Neural cell (in vitro differentiated cells): ENCODE measurements around the gene CDK5RAP1. TPM values are rescaled to one million over a fixed set of nuclear protein-coding genes. Genes with fewer than 3 reads are reported as not detected.

Experiments
- H2AFZ ChIP-seq: fragments of 200-600, 300-800 bp; sonication (generic), shearing (Covaris generic); 2 replicates; pipeline ENCODE4 v1.6.0; 2014; ENCODE audit warnings: low read depth, mild to moderate bottlenecking, antibody characterized with exemption, low read length, moderate library complexity
- H3F3A ChIP-seq: fragments of 200-600 bp; shearing (Covaris generic); 2 replicates; pipeline ENCODE4 v1.6.1; 2016; ENCODE audit warnings: mild to moderate bottlenecking, moderate library complexity, mixed read lengths, antibody characterized with exemption, low read length; ENCODE audit not compliant: insufficient read depth, poor library complexity, severe bottlenecking
- H3K27ac ChIP-seq: fragments of 200-600, 300-800 bp; sonication (generic), shearing (Covaris generic); 2 replicates; pipeline ENCODE4 v1.5.1; 2014; ENCODE audit warnings: mild to moderate bottlenecking, low read length, moderate library complexity
- H3K27me3 ChIP-seq: fragments of 300-800, 200-600 bp; sonication (generic), shearing (Covaris generic); 2 replicates; pipeline ENCODE4 v1.6.0; 2014; ENCODE audit warnings: mild to moderate bottlenecking, low read depth, low read length, moderate library complexity; ENCODE audit not compliant: insufficient read depth
- H3K36me3 ChIP-seq: fragments of 300-800, 200-600 bp; sonication (generic), shearing (Covaris generic); 2 replicates; pipeline ENCODE4 v1.5.1; 2014; ENCODE audit warnings: mild to moderate bottlenecking, antibody characterized with exemption, low read length, moderate library complexity; ENCODE audit not compliant: insufficient read depth
- H3K4me2 ChIP-seq: fragments of 300-800, 200-600 bp; sonication (generic), shearing (Covaris generic); 2 replicates; pipeline ENCODE4 v1.6.0; 2014; ENCODE audit warnings: mild to moderate bottlenecking, low read length
- H3K4me3 ChIP-seq: fragments of 300-800, 200-600 bp; sonication (generic), shearing (Covaris generic); 2 replicates; pipeline ENCODE4 v1.5.1; 2014; ENCODE audit warnings: mild to moderate bottlenecking, low read length, moderate library complexity
- H3K79me2 ChIP-seq: fragments of 200-600 bp; shearing (Covaris generic); replicated peaks from 2 replicates; pipeline ENCODE4 v1.6.0; 2014; ENCODE audit warnings: mild to moderate bottlenecking, low read length, moderate library complexity; ENCODE audit not compliant: insufficient read depth
- H3K9ac ChIP-seq: fragments of 300-800, 200-600 bp; sonication (generic), shearing (Covaris generic); 2 replicates; pipeline ENCODE4 v1.6.1; 2016; ENCODE audit warnings: mild to moderate bottlenecking, low read length, mixed read lengths
- H3K9me2 ChIP-seq: fragments of 200-600 bp; shearing (Covaris generic); 2 replicates; pipeline ENCODE4 v1.6.1; 2016; ENCODE audit warnings: mild to moderate bottlenecking, low read length, mixed read lengths; ENCODE audit not compliant: insufficient read depth
- H3K9me3 ChIP-seq: fragments of 200-600, 300-800 bp; sonication (generic), shearing (Covaris generic); 2 replicates; pipeline ENCODE4 v1.6.1; 2016; ENCODE audit warnings: mild to moderate bottlenecking, mixed run types, low read length, moderate library complexity, mixed read lengths
- H4K20me1 ChIP-seq: fragments of 200-600 bp; shearing (Covaris generic); 2 replicates; pipeline ENCODE4 v1.6.1; 2016; ENCODE audit warnings: mild to moderate bottlenecking, mixed run types; ENCODE audit not compliant: insufficient read depth
- CTCF ChIP-seq: fragments of 450-650 bp; IDR thresholded peaks from 2 replicates; pipeline ENCODE4 v1.5.1; 2014; ENCODE audit warnings: antibody characterized with exemption, mild to moderate bottlenecking, moderate library complexity; ENCODE audit not compliant: poor library complexity, severe bottlenecking
- EP300 ChIP-seq: fragments of 450-650 bp; conservative IDR thresholded peaks from 2 replicates; pipeline ENCODE4 v1.6.1; 2014; ENCODE audit warnings: antibody characterized with exemption, mild to moderate bottlenecking, moderate library complexity; ENCODE audit not compliant: poor library complexity, severe bottlenecking
- EZH2 ChIP-seq: fragments of 200-600, 300-800 bp; shearing (Covaris generic), sonication (generic); IDR thresholded peaks from 2 replicates; pipeline ENCODE4 v1.6.1; 2014; ENCODE audit warnings: antibody characterized with exemption, low read length, borderline replicate concordance, mild to moderate bottlenecking; ENCODE audit not compliant: insufficient read depth, poor library complexity, severe bottlenecking
- MXI1 ChIP-seq: fragments of 450-650 bp; conservative IDR thresholded peaks from 2 replicates; pipeline ENCODE4 v1.6.1; 2014; ENCODE audit warnings: antibody characterized with exemption, mild to moderate bottlenecking; ENCODE audit not compliant: poor library complexity, severe bottlenecking
- POLR2AphosphoS5 ChIP-seq: IDR thresholded peaks from 2 replicates; pipeline ENCODE4 v1.6.1; 2012
- RAD21 ChIP-seq: fragments of 450-650 bp; conservative IDR thresholded peaks from 2 replicates; pipeline ENCODE4 v1.6.1; 2014; ENCODE audit warnings: antibody characterized with exemption, mild to moderate bottlenecking, moderate library complexity
- REST ChIP-seq: IDR thresholded peaks from 2 replicates; pipeline ENCODE4 v1.6.1; 2012; ENCODE audit warnings: borderline replicate concordance
- SMC3 ChIP-seq: fragments of 450-650 bp; conservative IDR thresholded peaks from 2 replicates; pipeline ENCODE4 v1.6.1; 2014; ENCODE audit warnings: antibody characterized with exemption, mild to moderate bottlenecking, moderate library complexity; ENCODE audit not compliant: poor library complexity
- TAF1 ChIP-seq: IDR thresholded peaks from 2 replicates; pipeline ENCODE4 v1.6.1; 2012; ENCODE audit warnings: low read depth
- polyA plus RNA-seq: library from polyadenylated mRNA; depleted of rRNA; stranded (reverse); fragments of >200 nt; gene quantifications from 2 replicates; pipeline ENCODE4 v1.2.3, GENCODE V29; 2014

CDK5RAP1 gene
- polyA plus RNA-seq, 1 donor from 2014 or later, result 47.2 TPM

- Histone ChIP-seq H3K9me3 (no peaks in the 10 kb centered on the region), H3K36me3 (no peaks in the 10 kb centered on the region), H3K79me2 (no peaks in the 10 kb centered on the region), H4K20me1 (no peaks in the 10 kb centered on the region), H3K27me3 (no peaks in the 10 kb centered on the region), H3K9ac (no peak overlapping the region), H3K4me3 (no peak overlapping the region), H2AFZ (no peak overlapping the region), H3K9me2 (no peaks in the 10 kb centered on the region), H3F3A (no peaks in the 10 kb centered on the region), H3K27ac (no peak overlapping the region), H3K4me2 (no peak overlapping the region)
- TF ChIP-seq SMC3, result no peak
- no peak for TF ChIP-seq CTCF
- TF ChIP-seq TAF1, result no peak
- TF ChIP-seq REST, result no peak
- TF ChIP-seq POLR2AphosphoS5, result no peak
- no peak for TF ChIP-seq RAD21
- no peak for TF ChIP-seq MXI1
- no peak for TF ChIP-seq EZH2
- no peak for TF ChIP-seq EP300
Measured at GRCh38 chr20:33325350-33325749, 76.0 kb downstream of the CDK5RAP1 start.

GRCh38 chr20:33323236-33323635, 78.1 kb downstream of the CDK5RAP1 start:
- no peaks in the 10 kb centered on the region for H3K9me3 ChIP-seq
- H3K9ac ChIP-seq, result no peak overlapping the region
- no peaks in the 10 kb centered on the region for H3K27me3 ChIP-seq
- no peaks in the 10 kb centered on the region for H3K36me3 ChIP-seq
- no peaks in the 10 kb centered on the region for H3K79me2 ChIP-seq
- H3K4me3 ChIP-seq, result no peak overlapping the region
- H4K20me1 ChIP-seq, result no peaks in the 10 kb centered on the region
- no peak overlapping the region for H3K27ac ChIP-seq
- H3F3A ChIP-seq, result no peaks in the 10 kb centered on the region
- TF ChIP-seq RAD21 (no peak), POLR2AphosphoS5 (no peak), TAF1 (no peak), EZH2 (no peak), SMC3 (no peak), REST (no peak), CTCF (no peak), EP300 (no peak), MXI1 (no peak)
- no peak overlapping the region for H3K4me2 ChIP-seq
- H2AFZ ChIP-seq, result no peak overlapping the region
- no peaks in the 10 kb centered on the region for H3K9me2 ChIP-seq
